ENCODE measurements around the gene SELENOS. TPM values are rescaled to one million over a fixed set of nuclear protein-coding genes. Genes with fewer than 3 reads are reported as not detected.

SELENOS gene
- total RNA-seq, 1 donor from 2014 or later: 39.3 TPM

- intact Hi-C loops (cut with micrococcal nuclease): no loop called here
- ATAC-seq (no peak), DNase-seq (no peak)
Measured at GRCh38 chr15:101313041-101313761, 35.9 kb upstream of the SELENOS start.

GRCh38 chr15:101310508-101310907 lies 33.2 kb upstream of the SELENOS start:
- DNase-seq: no peak
- intact Hi-C loops (cut with micrococcal nuclease): no loop called here
- ATAC-seq: no peak

GRCh38 chr15:101310161-101310480 lies 32.8 kb upstream of the SELENOS start:
- ATAC-seq (no peak), DNase-seq (no peak)
- intact Hi-C loops (cut with micrococcal nuclease): no loop called here

- intact Hi-C loops (cut with micrococcal nuclease): loop anchor here (10.0 kb wide), 1 partner anchor 195 kb away; no protein-coding TSS in a partner anchor
- DNase-seq (no peak), ATAC-seq (no peak)
Measured at GRCh38 chr15:101309436-101310160, 32.3 kb upstream of the SELENOS start.

- no peak for DNase-seq
- intact Hi-C loops (cut with micrococcal nuclease): loop anchor here (10.0 kb wide), 1 partner anchor 196 kb away; no protein-coding TSS in a partner anchor
- ATAC-seq: no peak
Measured at GRCh38 chr15:101308604-101309435, 31.5 kb upstream of the SELENOS start.

GRCh38 chr15:101307897-101308603 lies 30.8 kb upstream of the SELENOS start:
- ATAC-seq (no peak), DNase-seq (no peak)
- intact Hi-C loops (cut with micrococcal nuclease): loop anchor here (10.0 kb wide), 1 partner anchor 197 kb away; no protein-coding TSS in a partner anchor

- DNase-seq: no peak
- intact Hi-C loops (cut with micrococcal nuclease): loop anchor here (10.0 kb wide), 1 partner anchor 198 kb away; no protein-coding TSS in a partner anchor
- no peak for ATAC-seq
Measured at GRCh38 chr15:101307048-101307896, 30.0 kb upstream of the SELENOS start.

- intact Hi-C loops (cut with micrococcal nuclease): loop anchor here (10.0 kb wide), 1 partner anchor 198 kb away; no protein-coding TSS in a partner anchor
- no peak for ATAC-seq
Measured at GRCh38 chr15:101306341-101307047, 29.2 kb upstream of the SELENOS start.

GRCh38 chr15:101305820-101306255 lies 28.6 kb upstream of the SELENOS start:
- DNase-seq (no peak), ATAC-seq (no peak)
- intact Hi-C loops (cut with micrococcal nuclease): loop anchor here (10.0 kb wide), 1 partner anchor 199 kb away; no protein-coding TSS in a partner anchor

More at GRCh38 chr15:101306341-101307047, 29.2 kb upstream of the SELENOS start:
- no peak for DNase-seq

GRCh38 chr15:101303408-101303807 lies 26.1 kb upstream of the SELENOS start:
- ATAC-seq: no peak
- intact Hi-C loops (cut with micrococcal nuclease): loop anchor here (5.0 to 10.0 kb wide), 2 partner anchors 201 to 339 kb away; no protein-coding TSS in a partner anchor
- DNase-seq: no peak

GRCh38 chr15:101296418-101297405 lies 19.4 kb upstream of the SELENOS start:
- intact Hi-C loops (cut with micrococcal nuclease): no loop called here
- DNase-seq (no peak), ATAC-seq (no peak)

- intact Hi-C loops (cut with micrococcal nuclease): no loop called here
- no peak for DNase-seq
- no peak for ATAC-seq
Measured at GRCh38 chr15:101295607-101296161, 18.4 kb upstream of the SELENOS start.

- peak; percentile 95 for ATAC-seq
- DNase-seq: peak; percentile 100
- intact Hi-C loops (cut with micrococcal nuclease): no loop called here
Measured at GRCh38 chr15:101294731-101295606, 17.7 kb upstream of the SELENOS start, which contains the start of gene SNRPA1. Gene SNRPA1 (minus strand): TSS chr15:101295248. CDS start chr15:101295178, 70 bp downstream.

GRCh38 chr15:101293122-101293521 lies 15.8 kb upstream of the SELENOS start:
- ATAC-seq (no peak), DNase-seq (no peak)
- intact Hi-C loops (cut with micrococcal nuclease): no loop called here
